GM18517 (cell line): ENCODE measurements around the gene AQP12B.
"Not testable (repeated sequence)": the region's sequence is repeated elsewhere in the genome, so short reads cannot be mapped to it uniquely, and the experiment has no call there.

ENCODE experiments used
- ATAC-seq: cut with Tn5 transposase; IDR thresholded peaks from one replicate; pipeline ENCODE4 v1.9.1; 2021; ENCODE audit warnings: mild to moderate bottlenecking, moderate library complexity; ENCODE audit not compliant: unreplicated experiment

Gene AQP12B

DNA sequence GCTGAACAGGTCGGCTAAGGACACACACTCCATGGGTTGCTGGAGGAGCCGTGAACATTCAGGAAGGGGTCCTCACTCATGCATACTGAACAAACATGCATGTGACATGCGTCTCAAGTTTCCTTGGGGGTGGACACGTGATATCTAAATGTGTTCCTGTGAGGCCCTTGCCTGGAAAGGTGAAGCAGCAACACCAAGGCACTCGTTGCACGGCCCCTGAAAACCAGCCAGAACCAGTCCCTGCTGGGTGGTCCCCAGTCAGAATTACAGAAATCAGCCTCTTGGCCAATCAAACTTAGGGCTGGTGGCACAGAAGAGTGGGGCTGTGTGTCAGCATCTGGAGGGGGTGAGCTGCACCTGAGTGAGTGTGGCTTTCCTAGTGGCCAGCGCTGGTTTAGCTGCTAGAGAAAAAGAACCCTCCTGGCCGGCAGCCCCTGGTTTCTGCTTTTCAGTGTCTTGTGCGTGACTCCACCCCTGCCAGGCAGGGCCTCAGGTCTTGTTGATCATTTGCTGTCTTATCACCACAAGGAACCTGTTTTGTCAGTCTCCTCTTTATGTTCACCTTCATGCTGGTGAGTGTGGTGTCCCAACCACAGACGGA lies 3.2 kb upstream of the AQP12B start:
- no peak for ATAC-seq

DNA sequence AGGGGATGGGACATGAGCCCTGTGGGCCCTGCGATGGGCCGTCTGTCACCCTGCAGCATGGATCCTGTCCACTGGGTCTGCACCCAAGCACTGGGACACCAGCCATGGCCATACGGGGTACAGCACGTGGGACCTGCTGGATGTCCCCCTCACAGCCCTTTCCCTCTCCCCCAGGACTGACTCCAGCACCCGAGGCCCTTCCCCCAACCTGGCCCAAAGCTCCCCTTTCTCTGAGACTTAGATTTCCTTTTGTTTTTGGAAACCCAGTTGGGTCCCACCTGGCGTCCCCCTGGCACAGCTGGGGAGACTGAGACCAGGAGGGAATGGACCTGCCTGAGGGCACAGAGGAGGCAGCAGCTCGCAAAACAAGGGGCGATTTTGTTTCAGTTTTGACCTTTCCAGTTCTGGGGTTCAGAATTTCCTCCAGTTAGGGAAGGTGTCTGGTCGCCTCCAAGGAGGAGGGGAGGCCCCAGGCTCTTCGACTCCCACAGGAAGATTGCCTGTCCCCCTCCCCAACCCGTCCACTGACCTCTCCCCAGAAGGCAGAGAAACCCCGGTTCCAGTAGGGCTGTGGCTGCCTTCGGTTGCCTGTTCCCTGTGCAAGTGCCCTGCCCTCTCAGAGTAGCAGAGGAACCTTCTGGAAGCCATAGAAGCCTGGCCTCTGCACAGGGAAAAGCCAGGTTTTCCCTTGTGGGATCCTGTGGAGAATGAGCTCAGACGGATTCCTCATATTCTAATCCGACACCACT lies 1.5 kb upstream of the AQP12B start:
- ATAC-seq, result not testable (repeated sequence)

DNA sequence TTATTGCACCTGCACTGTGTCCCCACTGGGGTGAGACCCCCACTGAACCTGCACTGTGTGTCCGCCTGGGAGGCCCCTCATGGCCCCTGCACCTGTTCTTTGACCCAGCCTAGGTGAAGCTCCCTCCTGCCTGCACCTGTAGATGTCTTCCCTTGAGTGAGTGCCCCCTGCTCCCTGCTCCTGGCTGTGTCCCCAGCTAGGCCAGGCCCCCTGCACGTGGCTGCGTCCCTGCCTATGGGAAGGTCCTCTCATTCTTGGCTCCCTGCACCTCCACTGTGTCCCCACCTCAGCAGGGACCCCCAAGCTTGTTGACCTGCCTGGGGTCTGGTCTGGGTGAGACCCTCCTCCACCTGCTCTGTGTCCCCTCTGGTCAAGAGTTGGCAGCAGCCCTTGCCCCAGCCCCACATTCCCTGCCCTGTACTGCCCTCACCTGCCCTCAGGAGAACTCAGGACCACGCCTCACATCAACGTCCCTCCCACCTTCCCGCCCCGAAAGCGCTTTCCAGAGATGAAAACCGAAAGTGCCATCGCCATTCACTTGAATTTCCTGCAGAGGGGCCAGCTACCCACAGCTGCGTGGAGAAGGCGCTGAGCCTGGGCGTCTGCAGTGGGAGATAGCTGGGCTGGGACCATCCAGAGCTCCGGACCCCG lies 769 bp upstream of the AQP12B start:
- not testable (repeated sequence) for ATAC-seq

DNA sequence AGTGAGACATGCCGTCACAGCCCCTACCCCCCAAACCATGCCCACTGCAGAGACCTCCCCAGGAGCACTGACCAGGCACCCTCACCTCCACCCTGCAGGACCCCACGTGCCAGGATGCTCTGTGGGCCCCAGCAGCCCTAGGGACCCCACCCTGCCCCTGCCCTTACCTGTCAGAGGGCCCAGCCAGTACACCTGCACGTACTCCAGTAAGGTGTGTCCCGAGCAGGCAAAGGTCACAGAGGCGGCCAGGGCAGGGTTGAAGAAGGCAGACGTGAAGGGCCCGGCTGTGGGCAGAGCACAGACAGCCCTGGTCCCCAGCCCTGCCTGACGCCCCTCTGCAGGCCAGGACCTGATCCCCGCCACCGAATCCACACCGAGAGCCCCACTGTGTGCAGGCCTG lies 2.5 kb downstream of the AQP12B start:
- not testable (repeated sequence) for ATAC-seq

DNA sequence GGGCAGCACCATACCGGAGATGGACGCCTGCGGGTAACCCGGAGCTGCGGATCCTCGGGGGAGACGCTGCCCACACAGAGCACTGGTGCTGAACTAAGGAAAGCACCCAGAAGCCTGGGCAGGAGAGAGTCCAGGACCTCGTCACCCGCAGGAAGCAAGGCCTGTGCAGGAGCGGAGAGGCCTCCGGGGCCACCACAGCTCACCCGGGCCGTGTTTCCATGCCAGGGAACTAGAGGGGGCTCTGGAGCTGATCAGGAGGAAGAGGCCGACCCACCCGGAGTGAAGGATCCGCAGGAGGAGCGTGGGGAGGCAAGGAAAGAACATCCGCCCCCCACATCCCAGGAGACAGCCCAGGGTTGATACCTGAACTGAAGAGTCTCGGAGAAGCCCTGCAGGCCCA lies 3.8 kb downstream of the AQP12B start:
- ATAC-seq, result not testable (repeated sequence)

DNA sequence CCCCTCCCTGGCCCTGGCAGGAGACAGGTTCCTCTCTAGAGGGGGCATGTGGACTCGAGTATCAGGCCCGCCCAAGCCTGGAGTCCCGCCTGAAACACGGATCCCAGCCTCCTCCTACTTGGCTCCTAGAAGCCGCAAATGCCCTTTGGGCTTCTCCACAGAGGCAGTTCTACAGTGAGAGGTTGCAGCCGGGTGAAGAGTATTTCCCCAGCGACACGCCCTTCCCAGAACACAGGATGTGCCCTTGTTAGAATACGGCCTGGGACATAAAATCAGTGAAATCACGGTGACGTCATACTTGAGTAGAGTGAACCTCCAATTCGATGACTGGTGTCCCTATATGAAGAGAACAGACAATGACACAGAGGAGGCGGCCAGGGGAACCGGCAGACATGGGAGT lies 4.6 kb downstream of the AQP12B start:
- ATAC-seq, result not testable (repeated sequence)

DNA sequence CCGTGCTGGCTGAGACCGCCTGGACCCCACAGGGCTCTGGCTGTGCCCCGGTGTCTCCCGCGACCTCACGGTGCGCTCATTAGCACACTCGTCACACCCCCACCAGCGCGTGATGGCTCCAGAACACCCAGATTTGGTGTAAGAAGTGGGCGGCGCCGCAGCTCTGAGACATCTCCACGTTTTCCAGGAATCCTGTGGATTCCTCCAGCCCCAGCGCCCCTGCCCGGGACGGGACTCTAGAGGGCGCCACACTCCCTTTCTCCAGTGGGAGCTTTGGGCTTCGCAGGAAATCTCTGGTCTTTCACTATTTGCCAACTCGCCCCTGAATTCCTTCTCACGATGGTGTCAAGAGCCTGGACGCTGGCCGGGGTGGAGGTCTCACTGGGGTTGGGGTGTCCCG lies 7.3 kb downstream of the AQP12B start:
- not testable (repeated sequence) for ATAC-seq

DNA sequence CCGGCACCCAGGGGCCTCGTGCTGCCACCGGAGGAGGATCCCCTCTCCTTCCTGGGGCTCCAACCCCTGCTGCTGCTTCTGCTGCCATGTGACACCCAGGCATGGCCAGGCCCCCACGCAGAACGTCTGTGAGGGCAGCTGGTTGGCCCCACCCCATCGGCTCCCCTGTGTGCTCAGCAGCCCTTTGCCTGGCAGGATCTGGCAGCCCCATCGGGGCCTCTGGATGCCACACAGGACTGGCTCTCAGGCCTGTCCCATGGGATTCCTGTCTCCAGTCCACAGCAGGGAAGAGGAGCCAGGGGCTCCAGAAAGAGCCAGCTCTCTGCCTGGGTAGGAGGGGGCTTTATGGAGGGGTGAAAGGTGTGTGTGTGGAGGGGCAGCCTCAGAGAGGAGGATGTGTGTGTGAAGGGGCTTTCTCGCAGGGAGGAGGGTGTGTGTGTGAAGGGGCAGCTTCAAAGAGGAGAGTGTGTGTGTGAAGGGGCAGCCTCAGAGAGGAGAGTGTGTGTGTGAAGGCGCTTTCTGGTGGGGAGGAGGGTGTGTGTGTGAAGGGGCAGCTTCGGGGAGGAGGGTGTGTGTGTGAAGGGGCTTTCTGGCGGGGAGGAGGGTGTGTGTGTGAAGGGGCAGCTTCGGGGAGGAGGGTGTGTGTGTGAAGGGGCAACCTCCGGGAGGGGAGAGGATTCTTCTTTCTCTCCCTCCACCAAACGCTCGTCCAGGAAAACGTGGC lies 8.1 kb downstream of the AQP12B start:
- ATAC-seq, result not testable (repeated sequence)

DNA sequence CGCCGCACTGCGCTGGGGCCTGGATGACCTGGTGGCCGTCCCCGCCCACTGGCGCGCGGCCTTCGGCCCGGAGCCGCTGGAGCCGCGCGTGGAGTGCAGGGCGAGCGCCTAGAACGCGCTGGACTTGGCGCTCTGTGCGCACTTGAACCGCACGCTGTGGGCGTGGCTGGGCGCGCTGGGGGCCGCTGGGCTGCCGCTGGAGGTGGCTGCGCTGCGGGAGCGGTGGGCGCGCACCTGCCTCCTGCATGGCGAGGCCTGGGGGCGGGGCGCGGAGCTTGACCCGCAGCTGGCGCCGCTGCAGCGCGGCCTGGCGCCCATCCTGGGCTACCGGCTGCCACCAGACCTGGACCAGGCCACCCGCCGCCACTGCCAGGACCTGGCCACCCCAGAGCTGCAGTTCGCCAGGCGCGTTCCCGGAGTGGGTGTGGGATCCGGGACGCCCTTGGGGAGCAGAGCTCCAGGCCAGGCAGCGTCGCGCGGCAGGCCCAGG lies 9.9 kb downstream of the AQP12B start:
- ATAC-seq, result no peak

DNA sequence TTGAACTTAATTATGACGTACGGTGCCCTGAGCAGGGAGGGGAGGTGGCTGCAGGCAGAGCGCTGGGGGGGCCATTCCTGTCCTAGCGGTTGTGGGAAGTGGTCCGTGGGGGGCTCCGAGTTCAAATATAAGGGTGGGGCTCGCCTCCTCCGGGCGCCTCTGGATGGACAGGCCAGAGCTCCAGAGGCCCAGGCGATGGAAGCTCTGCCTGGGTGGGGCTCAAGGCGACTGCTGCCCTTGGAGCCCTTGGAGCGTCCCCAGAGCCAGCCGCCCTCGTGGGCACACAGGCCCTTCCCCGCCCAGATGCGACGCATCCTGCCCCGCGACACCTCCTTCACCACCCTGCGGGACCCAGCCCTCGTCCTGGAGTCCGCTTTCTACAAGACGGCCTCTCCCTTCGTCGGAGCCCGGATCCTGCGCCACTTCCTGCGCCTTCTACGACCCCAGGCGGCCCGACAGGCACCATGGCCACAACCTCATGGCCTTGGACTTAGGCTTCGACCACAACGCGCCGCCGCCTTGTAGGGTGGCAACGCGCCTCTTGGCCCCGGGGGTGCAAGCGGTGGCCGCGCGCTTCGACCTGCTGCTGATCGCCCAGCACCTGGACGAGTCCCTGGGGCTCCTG lies 10.5 kb downstream of the AQP12B start:
- ATAC-seq, result no peak

DNA sequence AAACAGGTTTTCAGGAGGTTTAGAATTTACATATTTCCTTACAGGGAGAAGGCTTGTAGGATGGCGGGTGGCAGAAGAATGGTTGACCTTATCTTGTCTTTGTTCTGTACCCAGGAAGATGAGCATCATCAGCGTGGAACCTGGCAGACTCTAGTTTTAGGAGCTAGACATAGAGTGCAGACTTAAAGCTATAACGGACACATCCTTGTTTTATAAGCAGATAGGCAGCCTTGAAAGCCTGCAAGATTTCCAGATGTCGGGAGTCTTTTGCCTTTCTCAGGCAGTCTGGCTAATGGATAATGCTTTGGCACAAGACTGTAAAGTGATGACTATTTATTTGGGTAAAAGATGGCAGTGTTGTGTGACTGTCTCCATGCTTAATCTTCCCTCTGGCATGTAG lies 11.7 kb downstream of the AQP12B start:
- ATAC-seq, result no peak

DNA sequence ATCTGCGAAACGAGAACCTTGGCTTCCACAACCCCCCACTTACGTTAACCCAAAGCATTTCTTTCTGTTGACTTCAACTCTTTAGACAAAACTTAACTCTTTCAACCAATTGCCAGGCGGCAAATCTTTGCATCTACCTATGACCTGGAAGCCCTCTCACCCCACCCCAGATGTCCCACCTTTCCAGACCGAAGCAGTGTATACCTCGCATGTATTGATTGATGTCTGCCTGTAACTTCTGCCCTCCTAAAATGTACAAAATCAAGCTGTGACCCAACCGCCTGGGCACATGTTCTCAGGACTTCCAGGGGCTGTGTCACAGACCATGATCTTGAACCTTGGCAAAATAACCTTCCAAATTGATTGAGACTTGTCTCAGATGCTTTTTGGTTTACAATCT lies 12.3 kb downstream of the AQP12B start:
- ATAC-seq, result no peak

DNA sequence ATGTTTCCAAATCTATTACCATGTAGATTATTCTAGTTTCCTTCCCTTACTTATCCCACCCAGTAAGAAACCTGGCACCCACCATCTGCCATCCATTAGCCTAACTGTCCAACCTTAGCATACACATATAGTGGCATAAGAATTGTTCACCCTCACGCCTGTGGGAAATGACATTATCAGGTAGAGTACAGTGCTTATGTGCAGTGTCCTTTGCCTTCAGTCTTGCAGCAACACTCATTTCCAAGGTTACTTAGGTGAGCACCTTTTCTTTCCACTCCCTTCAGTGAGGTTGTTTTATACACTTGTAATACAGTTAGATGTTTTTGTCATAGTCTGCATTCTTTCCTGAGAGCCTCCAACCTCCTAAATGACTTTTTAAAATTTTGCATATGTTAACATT lies 18.1 kb downstream of the AQP12B start:
- ATAC-seq, result no peak

DNA sequence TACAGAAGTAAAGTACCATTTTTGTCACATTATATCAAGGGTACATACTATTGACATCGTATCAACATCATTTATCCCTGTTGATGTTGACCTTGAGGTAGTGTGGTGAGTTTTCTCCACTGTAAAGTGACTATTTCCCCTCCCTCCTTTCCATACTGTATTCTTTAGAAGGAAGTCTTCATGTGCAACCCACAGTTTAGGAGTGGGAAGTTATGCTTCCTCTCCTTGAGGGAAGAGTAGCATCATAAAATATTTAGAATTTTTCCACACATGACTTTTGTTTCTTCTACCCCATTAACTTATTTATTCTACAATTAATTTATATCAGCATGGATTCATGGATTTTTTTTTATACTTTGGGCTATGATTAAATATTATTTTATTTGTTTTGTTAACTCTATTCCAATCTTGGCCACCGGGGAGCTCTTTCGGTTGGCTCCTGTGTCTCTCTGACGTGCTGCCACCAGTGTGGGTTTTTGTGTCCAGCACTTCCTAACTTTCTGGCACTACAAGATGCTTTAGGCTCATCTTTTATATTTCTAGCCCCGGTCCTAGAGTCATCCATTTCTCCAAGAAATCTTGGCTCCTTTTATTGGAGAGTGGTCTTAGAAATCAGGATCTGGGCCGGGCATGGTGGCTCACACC lies 19.0 kb downstream of the AQP12B start:
- no peak for ATAC-seq

DNA sequence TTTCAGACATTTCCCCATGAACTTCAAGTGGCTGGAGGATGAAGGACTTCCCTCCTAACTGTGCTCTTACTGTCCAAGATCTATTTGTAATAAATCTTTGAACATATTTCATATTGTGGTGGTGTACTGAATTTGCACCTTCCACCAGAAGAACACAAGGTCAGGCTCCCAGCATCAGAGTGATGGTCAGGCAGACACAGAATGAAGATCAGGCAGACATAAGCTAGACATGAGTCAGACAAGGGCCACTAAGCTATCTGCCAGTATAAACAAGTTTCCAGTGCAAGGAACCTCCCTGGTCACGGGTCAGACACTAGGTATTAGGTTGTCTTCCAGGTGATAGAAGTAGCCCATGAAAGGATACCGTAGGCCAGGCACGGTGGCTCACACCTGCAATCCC lies 20.0 kb downstream of the AQP12B start:
- no peak for ATAC-seq

DNA sequence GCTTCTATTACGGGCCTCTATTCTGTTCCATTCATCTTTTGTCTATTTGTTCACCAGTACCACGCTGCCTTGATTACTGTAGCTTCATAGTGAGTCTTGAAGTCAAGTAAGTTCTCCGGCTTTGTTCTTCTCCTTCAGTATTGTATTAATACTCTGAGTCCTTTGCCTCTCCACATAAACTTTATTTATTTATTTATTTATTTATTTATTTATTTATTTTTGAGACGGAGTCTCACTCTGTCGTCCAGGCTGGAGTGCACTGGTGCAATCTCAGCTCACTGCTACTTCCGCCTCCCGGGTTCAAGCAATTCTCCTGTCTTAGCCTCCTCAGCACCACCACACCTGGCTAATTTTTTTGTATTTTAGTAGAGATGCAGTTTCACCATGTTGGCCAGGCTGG lies 22.8 kb downstream of the AQP12B start:
- not testable (repeated sequence) for ATAC-seq

DNA sequence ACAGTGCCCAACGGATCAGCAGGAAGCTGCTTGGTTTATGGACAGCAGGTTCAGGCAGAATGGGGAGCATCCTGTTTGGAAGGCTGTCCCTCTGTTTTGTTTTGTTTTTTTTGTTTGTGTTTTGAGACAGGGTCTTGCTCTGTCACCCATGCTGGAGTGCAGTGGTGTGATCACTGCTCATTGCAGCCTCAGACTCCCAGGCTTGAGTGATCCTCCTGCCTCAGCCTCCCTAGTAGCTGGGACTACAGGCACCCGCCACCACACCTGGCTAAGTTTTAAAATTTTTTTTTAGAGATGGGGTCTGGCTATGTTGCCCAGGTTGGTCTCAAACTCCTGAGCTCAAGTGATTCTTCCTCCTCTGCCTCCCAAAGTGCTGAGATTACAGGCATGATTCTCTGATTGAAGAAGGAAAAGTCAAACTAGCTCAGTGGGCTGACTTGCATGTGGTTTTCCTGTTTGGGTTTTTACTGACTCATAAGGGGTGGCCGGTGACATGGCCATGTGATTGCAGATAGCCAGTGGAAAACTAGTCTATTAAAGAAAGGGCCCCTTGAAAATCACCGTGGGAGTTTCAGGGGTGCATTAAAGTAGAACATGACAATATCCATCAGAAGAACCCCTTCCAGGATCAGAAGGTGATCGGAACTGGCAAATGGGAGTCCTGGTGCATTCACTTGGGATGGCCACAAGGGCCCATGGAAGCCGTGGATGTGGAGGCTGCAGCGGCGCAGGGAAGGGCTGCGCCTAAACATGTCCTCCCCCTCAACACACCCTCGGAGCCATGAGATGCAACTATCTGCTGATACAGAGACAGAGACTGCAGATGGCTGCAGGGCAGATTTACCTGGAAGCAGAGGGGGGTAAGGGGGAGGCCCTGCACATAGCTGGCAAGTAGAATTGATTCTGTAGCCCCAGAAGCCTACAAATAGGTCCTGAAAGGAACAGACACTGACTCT lies 26.5 kb downstream of the AQP12B start:
- ATAC-seq, result no peak

DNA sequence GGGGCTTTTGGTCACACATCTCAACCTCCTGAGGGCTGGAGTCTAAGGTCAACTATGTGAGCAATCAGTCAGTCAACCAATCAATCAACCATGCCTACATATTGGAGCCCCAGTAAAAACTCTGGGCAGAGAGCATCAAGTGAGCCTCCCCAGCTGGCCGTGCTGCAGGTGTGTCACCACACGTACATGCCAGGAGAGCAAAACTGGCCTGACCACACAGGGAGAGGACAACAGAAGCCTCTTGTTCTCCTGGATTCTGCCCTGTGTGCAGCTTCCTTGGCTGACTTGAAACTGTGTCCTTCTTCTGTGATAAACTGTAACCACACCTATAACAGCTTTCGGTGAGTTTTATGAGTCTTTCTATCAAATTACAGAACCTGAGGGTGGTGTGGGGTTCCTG lies 31.5 kb downstream of the AQP12B start:
- no peak for ATAC-seq

DNA sequence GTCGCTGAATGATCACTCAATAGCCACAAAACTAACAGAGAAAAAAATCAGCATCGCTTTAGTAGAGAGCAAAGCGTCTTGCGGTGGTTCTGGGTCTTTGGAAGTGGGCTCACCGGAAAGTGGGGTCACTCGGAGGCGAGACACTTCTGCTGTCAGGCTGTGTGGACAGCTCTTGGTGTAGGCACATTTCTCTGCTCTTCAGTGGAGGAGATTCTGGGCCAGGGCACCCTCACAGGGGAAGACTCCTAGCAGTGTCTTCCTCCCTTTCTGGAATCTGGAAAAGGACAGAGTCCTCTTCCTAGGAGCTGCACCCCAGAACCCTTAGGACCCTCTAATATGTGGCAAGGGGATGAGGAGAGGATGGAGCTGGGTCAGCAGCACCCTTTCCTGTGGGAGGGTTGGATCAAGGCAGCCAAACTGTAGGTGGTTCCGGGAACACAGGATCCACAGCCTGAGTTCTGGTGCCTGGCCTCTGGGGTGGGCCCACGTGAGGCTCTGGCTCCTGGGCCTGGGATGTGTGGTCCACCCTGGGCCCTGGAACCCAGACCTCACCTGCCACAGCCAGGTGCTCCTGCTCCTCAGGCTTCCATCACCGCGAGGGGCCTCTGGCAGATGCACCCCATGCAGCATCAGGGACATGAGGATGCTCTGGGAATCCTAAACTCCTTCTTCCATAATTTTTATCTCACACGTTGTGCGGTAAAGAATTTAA lies 32.3 kb downstream of the AQP12B start:
- ATAC-seq, result no peak
